HG02763 (cell line): Measurements from ENCODE around the gene RCVRN.

Source experiments
- ATAC-seq: cut with Tn5 transposase; IDR thresholded peaks from one replicate; pipeline ENCODE4 v1.9.1; 2021; ENCODE audit warnings: mild to moderate bottlenecking, moderate library complexity; ENCODE audit not compliant: unreplicated experiment

Gene RCVRN

GRCh38 chr17:9899280-9900043 lies 5.6 kb downstream of the RCVRN start:
- no peak for ATAC-seq

GRCh38 chr17:9898812-9899211 lies 6.3 kb downstream of the RCVRN start:
- no peak for ATAC-seq

GRCh38 chr17:9897372-9897968 lies 7.6 kb downstream of the RCVRN start:
- ATAC-seq, result no peak

GRCh38 chr17:9895923-9896322 lies 9.1 kb downstream of the RCVRN start:
- ATAC-seq, result no peak

GRCh38 chr17:9894231-9894630 lies 10.8 kb downstream of the RCVRN start:
- no peak for ATAC-seq

- no peak for ATAC-seq
Measured at GRCh38 chr17:9893411-9894012, 11.6 kb downstream of the RCVRN start.

- no peak for ATAC-seq
Measured at GRCh38 chr17:9890124-9890523, 14.9 kb downstream of the RCVRN start.

- ATAC-seq, result no peak
Measured at GRCh38 chr17:9887508-9887907, 17.6 kb downstream of the RCVRN start.

- ATAC-seq, result no peak
Measured at GRCh38 chr17:9886141-9886930, 18.7 kb downstream of the RCVRN start.

GRCh38 chr17:9883451-9883850 lies 21.6 kb downstream of the RCVRN start:
- no peak for ATAC-seq

- no peak for ATAC-seq
Measured at GRCh38 chr17:9880582-9880999, 24.5 kb downstream of the RCVRN start.

- no peak for ATAC-seq
Measured at GRCh38 chr17:9878786-9879525, 26.1 kb downstream of the RCVRN start.

GRCh38 chr17:9878356-9878755 lies 26.7 kb downstream of the RCVRN start:
- ATAC-seq, result no peak

- no peak for ATAC-seq
Measured at GRCh38 chr17:9875441-9875840, 29.6 kb downstream of the RCVRN start.

- ATAC-seq, result no peak
Measured at GRCh38 chr17:9874722-9875121, 30.3 kb downstream of the RCVRN start.

GRCh38 chr17:9872852-9873251 lies 32.2 kb downstream of the RCVRN start:
- ATAC-seq, result no peak

GRCh38 chr17:9868552-9868951 lies 36.5 kb downstream of the RCVRN start:
- no peak for ATAC-seq

GRCh38 chr17:9865586-9865985 lies 39.5 kb downstream of the RCVRN start:
- ATAC-seq, result no peak

- ATAC-seq, result no peak
Measured at GRCh38 chr17:9862949-9863348, 42.1 kb downstream of the RCVRN start.

GRCh38 chr17:9862220-9862619 lies 42.9 kb downstream of the RCVRN start:
- no peak for ATAC-seq

- no peak for ATAC-seq
Measured at GRCh38 chr17:9860851-9861250, 44.2 kb downstream of the RCVRN start.
